Liver (tissue), 4 donors: ENCODE measurements around the gene FASN. TPM values are rescaled to one million over a fixed set of nuclear protein-coding genes. Genes with fewer than 3 reads are reported as not detected.

Experiments used
- polyA plus RNA-seq, 2 donors: library from polyadenylated mRNA; stranded (reverse) in 1 of 2; unstranded in 1 of 2; fragments of 200-250 nt in 1 of 2; fragments of >200 nt in 1 of 2; fragmentation: Nextera tagmentation in 1 of 2; extraction: Ambion mirVana in 1 of 2; gene quantifications; one replicate each; pipeline versions ENCODE4 v1.2.1 to v1.2.3, GENCODE V29; 2013 to 2015
- total RNA-seq, 2 donors: library from RNA; depleted of rRNA; stranded (reverse); fragments of >200 nt; gene quantifications; one replicate each; pipeline ENCODE4 v1.2.3, GENCODE V29; 2014
- donor health status: healthy.
- donor health status: healthy.
- donor health status: healthy.

The FASN gene
- total and polyA plus RNA-seq, 4 donors: 53.1 to 229 (median 130) TPM

Other genes with a start within 250 kb of the FASN start
- 1,000 to 10,000 TPM; 1,086 to 3,361 TPM for gene P4HB, start 237.7 kb downstream of the FASN start, total RNA-seq
- 1,000 to 10,000 TPM in 1 of 2 donors, 100 to 1,000 TPM in 1; 1,000 to 2,066 TPM for gene P4HB, start 237.7 kb downstream of the FASN start, polyA plus RNA-seq
- gene ARHGDIA, start 226.9 kb downstream of the FASN start, total RNA-seq: 10 to 100 TPM; 35.5 to 47.3 TPM
- gene ARHGDIA, start 226.9 kb downstream of the FASN start, polyA plus RNA-seq: 100 to 1,000 TPM; 103 to 142 TPM
- 10 to 100 TPM; 22.6 to 67.4 TPM for gene ALYREF, start 206.7 kb downstream of the FASN start, total RNA-seq
- gene ALYREF, start 206.7 kb downstream of the FASN start, polyA plus RNA-seq: 10 to 100 TPM in 1 of 2 donors, 1 to 10 TPM in 1; 2.5 to 24.6 TPM
- 10 to 100 TPM; 71.0 to 78.7 TPM for gene ANAPC11, start 206.5 kb downstream of the FASN start, total RNA-seq
- 100 to 1,000 TPM; 160 to 246 TPM for gene ANAPC11, start 206.5 kb downstream of the FASN start, polyA plus RNA-seq
- under 1 TPM; 0.25 to 0.84 TPM for gene NPB, start 196.0 kb downstream of the FASN start, total RNA-seq
- gene NPB, start 196.0 kb downstream of the FASN start, polyA plus RNA-seq: under 1 TPM; 0.15 to 0.92 TPM
- 100 to 1,000 TPM in 1 of 2 donors, 10 to 100 TPM in 1; 86.0 to 101 TPM for gene PCYT2, start 186.8 kb downstream of the FASN start, total RNA-seq
- gene PCYT2, start 186.8 kb downstream of the FASN start, polyA plus RNA-seq: 10 to 100 TPM; 63.9 to 90.9 TPM
- gene SIRT7, start 180.1 kb downstream of the FASN start, total RNA-seq: 10 to 100 TPM; 13.5 to 16.5 TPM
- gene SIRT7, start 180.1 kb downstream of the FASN start, polyA plus RNA-seq: 1 to 10 TPM; 7.1 to 9.4 TPM
- gene MAFG, start 170.5 kb downstream of the FASN start, total RNA-seq: 10 to 100 TPM; 11.7 to 17.0 TPM
- gene MAFG, start 170.5 kb downstream of the FASN start, polyA plus RNA-seq: 1 to 10 TPM; 3.0 to 6.1 TPM
- gene PYCR1, start 160.9 kb downstream of the FASN start, total RNA-seq: 10 to 100 TPM; 10.4 to 14.1 TPM
- 1 to 10 TPM; 5.0 to 5.1 TPM for gene PYCR1, start 160.9 kb downstream of the FASN start, polyA plus RNA-seq
- not detected for gene MYADML2, start 151.0 kb downstream of the FASN start, total RNA-seq
- not detected for gene MYADML2, start 151.0 kb downstream of the FASN start, polyA plus RNA-seq
- 1 to 10 TPM in 1 of 2 donors, under 1 TPM in 1; 0.19 to 5.4 TPM for gene NOTUM, start 137.0 kb downstream of the FASN start, total RNA-seq
- 1 to 10 TPM; 1.1 to 2.0 TPM for gene NOTUM, start 137.0 kb downstream of the FASN start, polyA plus RNA-seq
- gene ASPSCR1, start 120.6 kb downstream of the FASN start, total RNA-seq: 10 to 100 TPM; 17.8 to 26.2 TPM
- 10 to 100 TPM; 19.0 to 21.7 TPM for gene ASPSCR1, start 120.6 kb downstream of the FASN start, polyA plus RNA-seq
- gene CENPX, start 75.4 kb downstream of the FASN start, total RNA-seq: 10 to 100 TPM; 22.5 to 40.6 TPM
- gene CENPX, start 75.4 kb downstream of the FASN start, polyA plus RNA-seq: 10 to 100 TPM; 49.2 to 83.9 TPM
- 10 to 100 TPM in 1 of 2 donors, 1 to 10 TPM in 1; 7.2 to 14.1 TPM for gene LRRC45, start 74.9 kb downstream of the FASN start, total RNA-seq
- 1 to 10 TPM; 4.0 to 6.8 TPM for gene LRRC45, start 74.9 kb downstream of the FASN start, polyA plus RNA-seq
- 1 to 10 TPM; 3.1 to 6.3 TPM for gene RAC3, start 66.6 kb downstream of the FASN start, total RNA-seq
- gene RAC3, start 66.6 kb downstream of the FASN start, polyA plus RNA-seq: 1 to 10 TPM in 1 of 2 donors, under 1 TPM in 1; 0.63 to 3.5 TPM
- gene DCXR, start 60.5 kb downstream of the FASN start, total RNA-seq: 100 to 1,000 TPM in 1 of 2 donors, 10 to 100 TPM in 1; 58.6 to 504 TPM
- gene DCXR, start 60.5 kb downstream of the FASN start, polyA plus RNA-seq: 1,000 to 10,000 TPM in 1 of 2 donors, 100 to 1,000 TPM in 1; 667 to 1,190 TPM
- 10 to 100 TPM; 15.0 to 23.7 TPM for gene RFNG, start 46.4 kb downstream of the FASN start, total RNA-seq
- 10 to 100 TPM; 23.2 to 36.0 TPM for gene RFNG, start 46.4 kb downstream of the FASN start, polyA plus RNA-seq
- gene GPS1, start 46.3 kb downstream of the FASN start, total RNA-seq: 10 to 100 TPM; 59.4 to 66.3 TPM
- 10 to 100 TPM; 53.9 to 58.3 TPM for gene GPS1, start 46.3 kb downstream of the FASN start, polyA plus RNA-seq
- 10 to 100 TPM; 40.6 to 59.5 TPM for gene DUS1L, start 32.4 kb downstream of the FASN start, total RNA-seq
- gene DUS1L, start 32.4 kb downstream of the FASN start, polyA plus RNA-seq: 10 to 100 TPM; 47.2 to 74.7 TPM
- gene CCDC57, start 114.6 kb upstream of the FASN start, total RNA-seq: 10 to 100 TPM in 1 of 2 donors, 1 to 10 TPM in 1; 5.4 to 13.6 TPM
- gene CCDC57, start 114.6 kb upstream of the FASN start, polyA plus RNA-seq: 10 to 100 TPM in 1 of 2 donors, 1 to 10 TPM in 1; 9.8 to 19.1 TPM
- 10 to 100 TPM in 1 of 2 donors, 1 to 10 TPM in 1; 9.2 to 10.5 TPM for gene SLC16A3, start 130.8 kb upstream of the FASN start, total RNA-seq
- 1 to 10 TPM; 1.1 to 8.4 TPM for gene SLC16A3, start 130.8 kb upstream of the FASN start, polyA plus RNA-seq
- 10 to 100 TPM; 22.0 to 49.0 TPM for gene CSNK1D, start 175.5 kb upstream of the FASN start, total RNA-seq
- gene CSNK1D, start 175.5 kb upstream of the FASN start, polyA plus RNA-seq: 10 to 100 TPM; 29.0 to 39.3 TPM
- 1 to 10 TPM; 1.4 to 1.5 TPM for gene CD7, start 219.4 kb upstream of the FASN start, total RNA-seq
- 1 to 10 TPM; 1.0 to 1.4 TPM for gene CD7, start 219.4 kb upstream of the FASN start, polyA plus RNA-seq
- gene SECTM1, start 235.5 kb upstream of the FASN start, total RNA-seq: 10 to 100 TPM in 1 of 2 donors, 1 to 10 TPM in 1; 3.6 to 14.2 TPM
- 1 to 10 TPM; 1.3 to 5.7 TPM for gene SECTM1, start 235.5 kb upstream of the FASN start, polyA plus RNA-seq